OCI-LY3 (cell line): ENCODE results near the gene BFSP1.

Experiments
- H2AFZ ChIP-seq: fragments of 200-600, 300-600 bp; shearing (Covaris generic); 2 replicates; pipeline ENCODE4 v1.6.0; 2014; ENCODE audit warnings: antibody characterized with exemption, low read depth, low read length
- H3K27ac ChIP-seq: fragments of 200-600, 300-600 bp; sonication (generic); 2 replicates; pipeline ENCODE4 v1.5.1; 2014; ENCODE audit warnings: mild to moderate bottlenecking, low read length, moderate library complexity, mixed read lengths
- H3K27me3 ChIP-seq: fragments of 200-600, 300-600 bp; sonication (generic); 2 replicates; pipeline ENCODE4 v1.6.1; 2014; ENCODE audit warnings: low read depth, low read length, mixed read lengths
- H3K36me3 ChIP-seq: fragments of 200-600, 300-600 bp; sonication (generic); replicated peaks from 2 replicates; pipeline ENCODE3; 2014; ENCODE audit warnings: low read depth, low read length, mixed read lengths
- H3K4me1 ChIP-seq: fragments of 300-600, 200-600 bp; sonication (generic); 2 replicates; pipeline ENCODE4 v1.6.1; 2014; ENCODE audit warnings: low read length, mixed read lengths
- H3K4me2 ChIP-seq: fragments of 200-600, 300-600 bp; sonication (generic); 2 replicates; pipeline ENCODE4 v1.6.1; 2014; ENCODE audit warnings: low read length, mixed read lengths
- H3K4me3 ChIP-seq: fragments of 300-600, 200-600 bp; sonication (generic); 2 replicates; pipeline ENCODE4 v1.5.1; 2014; ENCODE audit warnings: antibody characterized with exemption, mild to moderate bottlenecking, low read length, moderate library complexity
- H3K79me2 ChIP-seq: fragments of 300-600, 200-600 bp; shearing (Covaris generic); 2 replicates; pipeline ENCODE4 v1.6.1; 2014; ENCODE audit warnings: mild to moderate bottlenecking, low read length, mixed read lengths
- H3K9ac ChIP-seq: fragments of 300-600, 200-600 bp; shearing (Covaris generic); 2 replicates; pipeline ENCODE4 v1.6.0; 2014; ENCODE audit warnings: mild to moderate bottlenecking, low read length, moderate library complexity
- H3K9me3 ChIP-seq: fragments of 200-600, 300-600 bp; shearing (Covaris generic); 2 replicates; pipeline ENCODE4 v1.6.1; 2014; ENCODE audit warnings: low read length, mixed read lengths; ENCODE audit not compliant: insufficient read depth
- H4K20me1 ChIP-seq: fragments of 200-600, 300-600 bp; sonication (generic); 2 replicates; pipeline ENCODE4 v1.6.1; 2016; ENCODE audit warnings: low read length, mixed read lengths; ENCODE audit not compliant: insufficient read depth
- CTCF ChIP-seq: fragments of 200-600, 300-600 bp; sonication (generic); IDR thresholded peaks from 2 replicates; pipeline ENCODE4 v1.5.1; 2014; ENCODE audit warnings: antibody characterized with exemption, low read length, low read depth
- EZH2phosphoT487 ChIP-seq: fragments of 200-600 bp; shearing (Covaris generic); IDR thresholded peaks from 2 replicates; pipeline ENCODE4 v1.6.1; 2018; ENCODE audit warnings: antibody characterized with exemption, mixed run types, low read depth

Gene BFSP1

DNA sequence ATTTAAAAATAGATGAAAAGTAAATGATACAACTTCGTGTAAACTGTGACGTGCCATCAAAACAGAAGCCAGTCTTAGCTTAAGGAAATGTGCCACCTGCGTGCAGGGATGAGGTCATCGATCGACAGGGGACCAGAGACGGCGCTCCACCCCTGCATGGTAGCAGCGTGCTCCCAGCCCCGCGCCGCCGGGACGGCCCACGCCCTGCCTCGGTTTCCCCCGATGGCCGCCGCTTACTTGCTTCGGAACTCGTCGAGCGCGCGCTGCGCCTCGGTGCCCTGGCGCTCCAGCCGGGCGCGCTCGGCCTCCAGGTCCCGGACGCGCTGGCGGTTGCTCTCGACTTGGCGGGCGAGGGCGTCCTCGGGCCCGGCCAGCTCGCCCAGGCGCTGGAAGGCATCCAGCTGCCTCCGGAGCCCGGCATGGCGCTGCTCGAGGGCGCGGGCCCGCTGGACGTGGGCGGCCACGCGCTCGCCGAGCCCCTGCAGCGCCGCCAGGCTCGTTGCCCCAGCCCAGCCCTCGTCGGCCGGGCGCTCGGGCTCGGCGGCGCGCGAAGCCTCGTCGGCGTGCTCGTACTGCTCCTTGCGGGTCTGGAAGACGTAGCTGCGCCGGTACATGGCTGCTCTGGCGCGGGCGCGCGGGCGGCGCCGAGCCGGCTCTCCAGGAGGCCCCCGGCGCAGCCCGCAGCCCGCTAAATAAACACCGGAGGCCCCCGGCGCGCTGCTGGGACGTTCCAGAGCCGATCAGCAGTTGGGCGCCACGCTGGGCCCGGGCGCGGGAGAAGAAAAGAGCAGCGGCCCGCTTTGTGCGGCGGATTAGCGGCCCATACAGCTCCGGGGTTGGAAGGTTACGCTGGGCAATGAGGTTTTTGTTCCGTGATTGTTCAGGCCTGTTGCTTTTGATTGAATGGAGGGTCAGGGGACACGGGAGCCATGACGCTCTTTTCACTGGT lies at the start of gene BFSP1:
Gene BFSP1, minus strand, starts transcription at position 664 of the 949 bp plus-strand sequence. Its CDS starts 50 bp downstream, at position 614.
- Histone ChIP-seq H3K4me1 (peaks cover 12% of the 10 kb centered on the region), H4K20me1 (no peaks in the 10 kb centered on the region), H2AFZ (peak within 1 kb of the TSS; percentile 75), H3K27me3 (0 out of 2 replicates have a peak, but pooled peaks cover 10% of the 10 kb centered on the region), H3K36me3 (no peaks in the 10 kb centered on the region), H3K79me2 (no peaks in the 10 kb centered on the region), H3K9ac (peak within 1 kb of the TSS; percentile 62), H3K9me3 (no peaks in the 10 kb centered on the region), H3K4me2 (peak within 1 kb of the TSS; percentile 82), H3K4me3 (peak within 1 kb of the TSS; percentile 79), H3K27ac (no peak within 1 kb of the TSS)
- TF ChIP-seq EZH2phosphoT487 = no peak
- TF ChIP-seq CTCF = no peak

DNA sequence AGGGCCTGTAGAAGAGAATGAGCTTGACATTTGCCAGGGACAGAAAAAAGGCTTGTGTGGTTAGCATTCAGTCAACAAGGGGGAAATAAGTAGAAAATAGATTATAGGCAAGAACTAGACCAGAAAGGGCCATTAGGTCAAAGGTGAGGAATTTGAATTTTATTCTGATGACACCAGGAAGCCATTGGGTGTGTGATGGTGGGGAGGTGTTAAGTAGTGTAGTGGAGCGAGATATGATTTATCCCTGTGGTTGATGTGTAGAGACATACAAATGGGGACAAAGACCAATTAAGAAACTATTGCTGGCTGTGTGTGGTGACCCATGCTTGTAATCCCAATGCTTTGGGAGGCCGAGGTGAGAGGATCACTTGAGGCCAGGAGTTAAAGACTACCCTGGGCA lies 49.7 kb upstream of the BFSP1 start:
- H3K36me3 ChIP-seq = peaks cover 22% of the 10 kb centered on the region
- no peak overlapping the region for H3K27ac ChIP-seq
- H3K79me2 ChIP-seq = peaks cover 91% of the 10 kb centered on the region
- H4K20me1 ChIP-seq = peaks cover 90% of the 10 kb centered on the region
- H3K9me3 ChIP-seq = no peaks in the 10 kb centered on the region
- H3K4me1 ChIP-seq = no peaks in the 10 kb centered on the region
- TF ChIP-seq EZH2phosphoT487 (no peak), CTCF (no peak)
- H2AFZ ChIP-seq = no peak overlapping the region
- no peak overlapping the region for H3K4me2 ChIP-seq
- no peak overlapping the region for H3K9ac ChIP-seq
- no peaks in the 10 kb centered on the region for H3K27me3 ChIP-seq
- H3K4me3 ChIP-seq = no peak overlapping the region

DNA sequence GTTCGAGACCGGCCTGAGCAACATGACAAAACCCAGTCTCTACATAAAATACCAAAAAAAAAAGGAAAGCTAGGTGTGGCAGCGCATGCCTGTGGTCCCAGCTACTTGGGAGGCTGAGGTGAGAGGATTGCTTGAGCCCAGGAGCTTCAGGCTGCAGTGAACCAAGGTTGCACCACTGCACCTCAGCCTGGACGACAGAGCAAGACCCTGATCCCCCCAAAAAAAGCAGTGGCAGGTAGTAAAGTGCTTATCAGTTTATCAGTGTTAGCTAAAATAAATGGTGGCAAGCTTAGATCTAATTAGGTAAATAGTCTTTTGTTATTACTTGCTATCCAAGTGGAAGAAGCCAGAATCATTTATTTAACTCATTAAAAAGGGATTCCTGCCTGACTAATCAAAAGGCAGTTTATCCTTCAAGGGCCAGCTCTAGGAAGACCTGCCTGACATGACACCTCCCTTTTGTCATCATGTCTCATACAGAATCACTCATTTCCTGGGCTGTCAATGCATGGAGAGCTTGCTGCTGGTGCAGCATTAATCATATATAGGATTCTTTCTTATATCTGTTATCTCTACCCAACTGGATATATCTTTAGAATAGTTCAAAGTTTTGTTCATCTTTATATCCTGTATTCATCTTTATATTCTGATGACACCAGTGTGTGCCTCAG lies 48.3 kb upstream of the BFSP1 start:
- H3K9me3 ChIP-seq = no peaks in the 10 kb centered on the region
- no peaks in the 10 kb centered on the region for H3K4me1 ChIP-seq
- H3K79me2 ChIP-seq = peaks cover 92% of the 10 kb centered on the region
- H2AFZ ChIP-seq = no peak overlapping the region
- no peaks in the 10 kb centered on the region for H3K27me3 ChIP-seq
- H3K36me3 ChIP-seq = peaks cover 22% of the 10 kb centered on the region
- TF ChIP-seq CTCF = no peak
- no peak for TF ChIP-seq EZH2phosphoT487
- H4K20me1 ChIP-seq = peaks cover 89% of the 10 kb centered on the region
- H3K27ac ChIP-seq = no peak overlapping the region
- H3K4me3 ChIP-seq = no peak overlapping the region
- no peak overlapping the region for H3K9ac ChIP-seq
- no peak overlapping the region for H3K4me2 ChIP-seq

DNA sequence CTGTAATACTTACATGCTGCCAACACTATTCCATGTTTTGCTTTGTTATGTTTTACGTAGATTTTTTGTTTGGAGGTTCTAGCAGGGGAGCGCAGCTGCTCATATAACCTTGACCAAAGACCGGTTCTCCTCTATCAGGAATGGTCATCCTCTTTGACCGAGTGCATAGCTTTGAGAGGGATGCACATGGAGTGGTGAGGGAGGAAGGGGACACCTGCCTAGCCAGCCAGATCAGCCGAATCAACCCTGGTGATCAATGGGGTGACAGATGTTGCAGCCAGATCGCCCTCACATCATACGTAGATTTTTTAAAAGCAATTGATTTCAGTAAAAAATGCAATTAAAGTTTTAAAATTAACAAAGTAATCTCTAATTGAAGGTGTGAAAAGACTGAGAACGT lies 45.0 kb upstream of the BFSP1 start:
- peaks cover 37% of the 10 kb centered on the region for H3K36me3 ChIP-seq
- H4K20me1 ChIP-seq = peaks cover 86% of the 10 kb centered on the region
- TF ChIP-seq EZH2phosphoT487 (no peak), CTCF (no peak)
- H3K9ac ChIP-seq = no peak overlapping the region
- no peak overlapping the region for H3K4me2 ChIP-seq
- peaks cover 96% of the 10 kb centered on the region for H3K79me2 ChIP-seq
- H3K9me3 ChIP-seq = no peaks in the 10 kb centered on the region
- no peaks in the 10 kb centered on the region for H3K27me3 ChIP-seq
- H3K4me1 ChIP-seq = peaks cover 21% of the 10 kb centered on the region
- no peak overlapping the region for H2AFZ ChIP-seq
- no peak overlapping the region for H3K27ac ChIP-seq
- no peak overlapping the region for H3K4me3 ChIP-seq
